OCI-LY3 (cell line): Measurements from ENCODE around the gene FGB.

Source experiments
- H2AFZ ChIP-seq: fragments of 200-600, 300-600 bp; shearing (Covaris generic); 2 replicates; pipeline ENCODE4 v1.6.0; 2014; ENCODE audit warnings: antibody characterized with exemption, low read depth, low read length
- H3K27ac ChIP-seq: fragments of 200-600, 300-600 bp; sonication (generic); 2 replicates; pipeline ENCODE4 v1.5.1; 2014; ENCODE audit warnings: mild to moderate bottlenecking, low read length, moderate library complexity, mixed read lengths
- H3K27me3 ChIP-seq: fragments of 200-600, 300-600 bp; sonication (generic); 2 replicates; pipeline ENCODE4 v1.6.1; 2014; ENCODE audit warnings: low read depth, low read length, mixed read lengths
- H3K36me3 ChIP-seq: fragments of 200-600, 300-600 bp; sonication (generic); replicated peaks from 2 replicates; pipeline ENCODE3; 2014; ENCODE audit warnings: low read depth, low read length, mixed read lengths
- H3K4me1 ChIP-seq: fragments of 300-600, 200-600 bp; sonication (generic); 2 replicates; pipeline ENCODE4 v1.6.1; 2014; ENCODE audit warnings: low read length, mixed read lengths
- H3K4me2 ChIP-seq: fragments of 200-600, 300-600 bp; sonication (generic); 2 replicates; pipeline ENCODE4 v1.6.1; 2014; ENCODE audit warnings: low read length, mixed read lengths
- H3K4me3 ChIP-seq: fragments of 300-600, 200-600 bp; sonication (generic); 2 replicates; pipeline ENCODE4 v1.5.1; 2014; ENCODE audit warnings: antibody characterized with exemption, mild to moderate bottlenecking, low read length, moderate library complexity
- H3K79me2 ChIP-seq: fragments of 300-600, 200-600 bp; shearing (Covaris generic); 2 replicates; pipeline ENCODE4 v1.6.1; 2014; ENCODE audit warnings: mild to moderate bottlenecking, low read length, mixed read lengths
- H3K9ac ChIP-seq: fragments of 300-600, 200-600 bp; shearing (Covaris generic); 2 replicates; pipeline ENCODE4 v1.6.0; 2014; ENCODE audit warnings: mild to moderate bottlenecking, low read length, moderate library complexity
- H3K9me3 ChIP-seq: fragments of 200-600, 300-600 bp; shearing (Covaris generic); 2 replicates; pipeline ENCODE4 v1.6.1; 2014; ENCODE audit warnings: low read length, mixed read lengths; ENCODE audit not compliant: insufficient read depth
- H4K20me1 ChIP-seq: fragments of 200-600, 300-600 bp; sonication (generic); 2 replicates; pipeline ENCODE4 v1.6.1; 2016; ENCODE audit warnings: low read length, mixed read lengths; ENCODE audit not compliant: insufficient read depth
- EZH2phosphoT487 ChIP-seq: fragments of 200-600 bp; shearing (Covaris generic); IDR thresholded peaks from 2 replicates; pipeline ENCODE4 v1.6.1; 2018; ENCODE audit warnings: antibody characterized with exemption, mixed run types, low read depth
- TF ChIP-seq, protein P1 (sequence below): fragments of 200-600, 300-600 bp; sonication (generic); IDR thresholded peaks from 2 replicates; pipeline ENCODE4 v1.5.1; 2014; ENCODE audit warnings: antibody characterized with exemption, low read length, low read depth

Gene FGB

DNA sequence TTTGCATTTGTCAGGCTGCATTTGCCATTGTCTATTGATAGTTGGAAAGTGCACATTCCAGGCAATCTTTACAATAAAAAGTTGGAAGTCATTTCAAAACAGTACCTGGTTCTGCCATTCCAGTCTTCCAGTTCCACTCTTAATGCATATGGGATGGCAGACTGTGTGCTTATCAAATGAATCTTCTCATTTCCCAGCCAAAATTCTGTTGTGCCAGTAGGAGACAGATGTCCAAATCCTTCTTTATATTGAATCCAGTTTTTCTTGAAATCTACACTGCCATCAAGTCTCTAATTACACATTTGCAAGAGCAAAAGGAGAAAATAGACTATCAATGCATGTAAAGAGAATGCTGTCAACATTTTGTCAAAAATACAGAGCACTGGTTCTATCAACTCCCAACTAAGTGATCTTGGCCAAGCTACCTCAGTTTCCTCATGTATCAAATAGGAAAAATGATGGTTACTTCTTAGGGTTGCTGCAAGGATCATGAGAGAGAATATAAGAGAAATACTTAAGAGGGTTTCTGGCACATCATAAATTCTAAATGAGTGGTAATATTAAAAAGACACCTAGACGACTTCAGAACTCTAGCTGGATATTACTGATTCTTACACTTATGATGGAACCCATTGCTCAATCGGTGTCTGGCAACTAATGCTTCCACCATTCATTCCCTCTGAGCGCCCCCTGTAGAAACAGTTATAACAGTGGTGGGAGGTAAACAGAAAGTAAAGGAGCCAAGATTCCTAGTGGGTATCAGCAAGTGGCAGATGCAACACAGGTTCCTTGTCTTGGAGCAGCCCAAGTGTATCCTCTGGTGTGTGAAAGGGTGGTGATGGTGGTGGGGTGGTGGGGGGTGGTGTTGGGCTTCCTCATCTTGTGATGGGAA, 45.8 kb downstream of the FGB start:
- peaks cover 10% of the 10 kb centered on the region for H3K27me3 ChIP-seq
- H3K4me2 ChIP-seq = no peak overlapping the region
- no peak overlapping the region for H3K27ac ChIP-seq
- H3K4me3 ChIP-seq = no peak overlapping the region
- H3K36me3 ChIP-seq = no peaks in the 10 kb centered on the region
- H4K20me1 ChIP-seq = no peaks in the 10 kb centered on the region
- no peak overlapping the region for H2AFZ ChIP-seq
- TF ChIP-seq, protein P1, sequence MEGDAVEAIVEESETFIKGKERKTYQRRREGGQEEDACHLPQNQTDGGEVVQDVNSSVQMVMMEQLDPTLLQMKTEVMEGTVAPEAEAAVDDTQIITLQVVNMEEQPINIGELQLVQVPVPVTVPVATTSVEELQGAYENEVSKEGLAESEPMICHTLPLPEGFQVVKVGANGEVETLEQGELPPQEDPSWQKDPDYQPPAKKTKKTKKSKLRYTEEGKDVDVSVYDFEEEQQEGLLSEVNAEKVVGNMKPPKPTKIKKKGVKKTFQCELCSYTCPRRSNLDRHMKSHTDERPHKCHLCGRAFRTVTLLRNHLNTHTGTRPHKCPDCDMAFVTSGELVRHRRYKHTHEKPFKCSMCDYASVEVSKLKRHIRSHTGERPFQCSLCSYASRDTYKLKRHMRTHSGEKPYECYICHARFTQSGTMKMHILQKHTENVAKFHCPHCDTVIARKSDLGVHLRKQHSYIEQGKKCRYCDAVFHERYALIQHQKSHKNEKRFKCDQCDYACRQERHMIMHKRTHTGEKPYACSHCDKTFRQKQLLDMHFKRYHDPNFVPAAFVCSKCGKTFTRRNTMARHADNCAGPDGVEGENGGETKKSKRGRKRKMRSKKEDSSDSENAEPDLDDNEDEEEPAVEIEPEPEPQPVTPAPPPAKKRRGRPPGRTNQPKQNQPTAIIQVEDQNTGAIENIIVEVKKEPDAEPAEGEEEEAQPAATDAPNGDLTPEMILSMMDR = no peak
- no peak for TF ChIP-seq EZH2phosphoT487
- no peak overlapping the region for H3K9ac ChIP-seq
- H3K4me1 ChIP-seq = no peaks in the 10 kb centered on the region
- H3K79me2 ChIP-seq = no peaks in the 10 kb centered on the region
- H3K9me3 ChIP-seq = no peaks in the 10 kb centered on the region

DNA sequence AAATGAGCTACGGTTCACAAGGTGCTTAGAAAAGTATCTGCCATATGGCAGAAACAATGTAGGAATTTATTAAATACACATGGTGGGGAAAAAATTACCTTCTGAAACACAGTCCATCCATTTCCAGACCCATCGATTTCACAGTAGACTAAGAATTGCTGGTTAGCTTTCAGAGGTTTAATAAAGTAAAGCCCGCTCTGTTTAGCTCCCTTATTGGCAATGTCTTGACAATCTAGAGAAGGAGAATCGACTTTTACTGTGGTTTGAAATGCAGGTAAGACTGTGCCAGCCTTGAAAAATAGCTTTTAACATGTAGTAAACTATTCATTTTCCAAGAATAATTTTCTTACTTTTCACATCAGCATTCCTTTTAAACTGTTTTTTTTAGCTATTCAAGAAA, 46.7 kb downstream of the FGB start:
- Histone ChIP-seq H3K36me3 (no peaks in the 10 kb centered on the region), H3K4me1 (no peaks in the 10 kb centered on the region), H3K27ac (no peak overlapping the region), H3K4me3 (no peak overlapping the region), H3K79me2 (no peaks in the 10 kb centered on the region), H4K20me1 (no peaks in the 10 kb centered on the region), H3K27me3 (peaks cover 10% of the 10 kb centered on the region), H2AFZ (no peak overlapping the region), H3K4me2 (no peak overlapping the region), H3K9me3 (no peaks in the 10 kb centered on the region), H3K9ac (no peak overlapping the region)
- TF ChIP-seq, protein P1 = no peak
- TF ChIP-seq EZH2phosphoT487 = no peak

DNA sequence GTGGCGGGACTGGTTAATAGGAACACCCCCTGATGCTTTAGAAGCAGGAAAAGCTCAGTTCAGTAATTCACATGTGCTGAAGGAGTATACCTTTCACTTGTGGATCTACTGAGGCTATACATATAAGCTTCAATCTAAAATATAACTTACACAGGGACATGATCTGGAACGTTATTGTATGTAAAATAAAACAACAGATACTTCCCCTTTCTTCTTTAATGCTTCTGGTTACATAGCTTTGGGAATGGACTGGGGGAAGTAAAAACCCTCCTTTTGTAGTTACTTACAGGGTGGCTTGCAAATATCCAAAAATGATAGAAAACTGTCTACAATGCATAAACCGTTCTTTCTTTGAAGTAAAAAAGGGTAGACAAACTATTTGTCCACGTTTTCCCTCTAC, 47.8 kb downstream of the FGB start:
- H2AFZ ChIP-seq = 0 out of 2 replicates have a peak overlapping the region, but pooled peaks have one; percentile 6
- no peaks in the 10 kb centered on the region for H3K9me3 ChIP-seq
- no peaks in the 10 kb centered on the region for H4K20me1 ChIP-seq
- no peaks in the 10 kb centered on the region for H3K4me1 ChIP-seq
- H3K36me3 ChIP-seq = no peaks in the 10 kb centered on the region
- no peak overlapping the region for H3K4me2 ChIP-seq
- H3K27me3 ChIP-seq = peaks cover 8% of the 10 kb centered on the region
- no peak overlapping the region for H3K4me3 ChIP-seq
- no peaks in the 10 kb centered on the region for H3K79me2 ChIP-seq
- H3K9ac ChIP-seq = no peak overlapping the region
- TF ChIP-seq, protein P1 = no peak
- TF ChIP-seq EZH2phosphoT487 = no peak
- H3K27ac ChIP-seq = no peak overlapping the region

DNA sequence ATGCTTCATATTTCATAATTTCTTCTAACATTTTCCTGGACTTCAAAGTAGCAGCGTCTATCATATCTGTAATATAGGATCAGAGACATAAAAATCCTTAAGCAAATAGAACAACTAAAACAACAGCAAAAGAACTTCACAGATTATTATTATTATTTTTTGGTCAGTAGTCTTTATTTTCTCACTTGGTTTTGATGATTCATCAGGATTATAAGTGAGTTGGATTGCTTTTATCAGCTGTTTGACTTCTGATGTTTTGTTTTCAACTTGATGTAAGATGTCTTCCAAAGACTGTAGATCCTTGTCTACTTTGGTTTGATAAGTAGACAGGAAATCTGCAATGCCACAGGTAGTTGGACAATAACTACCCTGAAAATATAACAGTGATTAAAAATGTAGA, 49.0 kb downstream of the FGB start:
- TF ChIP-seq, protein P1 = no peak
- TF ChIP-seq EZH2phosphoT487 = no peak
- no peaks in the 10 kb centered on the region for H3K79me2 ChIP-seq
- H3K4me1 ChIP-seq = peaks cover 6% of the 10 kb centered on the region; the same call in 1 of the 2 replicates
- H3K27ac ChIP-seq = no peak overlapping the region
- H3K9ac ChIP-seq = no peak overlapping the region
- no peaks in the 10 kb centered on the region for H4K20me1 ChIP-seq
- peaks cover 6% of the 10 kb centered on the region for H3K27me3 ChIP-seq
- H3K9me3 ChIP-seq = no peaks in the 10 kb centered on the region
- no peak overlapping the region for H2AFZ ChIP-seq
- H3K36me3 ChIP-seq = no peaks in the 10 kb centered on the region
- no peak overlapping the region for H3K4me3 ChIP-seq
- H3K4me2 ChIP-seq = no peak overlapping the region
